GM19023 (cell line): ENCODE measurements around the gene NOC4L.

ENCODE experiments used
- ATAC-seq: cut with Tn5 transposase; IDR thresholded peaks from one replicate; pipeline ENCODE4 v1.9.1; 2021; ENCODE audit warnings: mild to moderate bottlenecking, moderate library complexity; ENCODE audit not compliant: unreplicated experiment

The NOC4L gene

GRCh38 chr12:132154941-132155770 is 10.9 kb downstream of the NOC4L start:
- no peak for ATAC-seq

GRCh38 chr12:132155771-132156572 is 11.7 kb downstream of the NOC4L start:
- no peak for ATAC-seq

GRCh38 chr12:132156573-132157325 is 12.5 kb downstream of the NOC4L start:
- no peak for ATAC-seq

- ATAC-seq = no peak
Observed at GRCh38 chr12:132157733-132158409, 13.6 kb downstream of the NOC4L start.

- ATAC-seq = no peak
Observed at GRCh38 chr12:132158677-132159554, 14.7 kb downstream of the NOC4L start.

GRCh38 chr12:132159555-132160003 is 15.3 kb downstream of the NOC4L start:
- ATAC-seq = no peak

GRCh38 chr12:132160016-132160415 is 15.8 kb downstream of the NOC4L start:
- ATAC-seq = no peak

- no peak for ATAC-seq
Observed at GRCh38 chr12:132160601-132161035, 16.4 kb downstream of the NOC4L start.

GRCh38 chr12:132161036-132161781 is 17.0 kb downstream of the NOC4L start:
- ATAC-seq = no peak

GRCh38 chr12:132161796-132162507 is 17.7 kb downstream of the NOC4L start:
- no peak for ATAC-seq

- ATAC-seq = no peak
Observed at GRCh38 chr12:132162508-132163031, 18.3 kb downstream of the NOC4L start.

- no peak for ATAC-seq
Observed at GRCh38 chr12:132163041-132163910, 19.0 kb downstream of the NOC4L start.

- no peak for ATAC-seq
Observed at GRCh38 chr12:132163911-132164288, 19.6 kb downstream of the NOC4L start.

- no peak for ATAC-seq
Observed at GRCh38 chr12:132164426-132164825, 20.2 kb downstream of the NOC4L start.

GRCh38 chr12:132165584-132165983 is 21.3 kb downstream of the NOC4L start:
- ATAC-seq = no peak

GRCh38 chr12:132166093-132166492 is 21.8 kb downstream of the NOC4L start:
- ATAC-seq = no peak
